ENCODE measurements around the gene MCAM.

MCAM gene

GRCh38 chr11:119305556-119306372, 11.2 kb downstream of the MCAM start:
- no peak for DNase-seq

DNA sequence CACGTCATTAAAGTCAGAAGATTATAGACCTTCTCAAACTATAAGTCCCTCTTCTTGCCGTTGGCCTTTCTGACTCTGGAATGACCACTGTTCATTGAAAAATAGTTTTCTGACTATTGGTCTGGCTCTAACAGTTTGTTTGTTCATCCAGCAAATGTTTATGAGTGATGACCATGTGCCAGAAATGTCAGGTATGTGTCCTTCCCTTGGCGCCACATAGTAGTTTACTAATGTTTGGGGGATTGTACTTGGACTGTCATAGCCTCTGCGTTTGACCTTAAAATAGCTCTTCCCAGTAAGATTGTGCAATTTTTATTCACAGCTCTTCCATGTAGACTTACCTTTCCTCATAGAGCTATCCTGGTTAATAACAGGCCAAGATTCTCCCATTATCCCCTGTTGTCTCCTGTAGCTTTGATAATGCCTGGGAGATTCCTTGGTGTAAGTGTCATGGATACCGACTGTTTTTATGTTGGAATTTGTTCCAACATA, 13.7 kb downstream of the MCAM start:
- DNase-seq = no peak

DNA sequence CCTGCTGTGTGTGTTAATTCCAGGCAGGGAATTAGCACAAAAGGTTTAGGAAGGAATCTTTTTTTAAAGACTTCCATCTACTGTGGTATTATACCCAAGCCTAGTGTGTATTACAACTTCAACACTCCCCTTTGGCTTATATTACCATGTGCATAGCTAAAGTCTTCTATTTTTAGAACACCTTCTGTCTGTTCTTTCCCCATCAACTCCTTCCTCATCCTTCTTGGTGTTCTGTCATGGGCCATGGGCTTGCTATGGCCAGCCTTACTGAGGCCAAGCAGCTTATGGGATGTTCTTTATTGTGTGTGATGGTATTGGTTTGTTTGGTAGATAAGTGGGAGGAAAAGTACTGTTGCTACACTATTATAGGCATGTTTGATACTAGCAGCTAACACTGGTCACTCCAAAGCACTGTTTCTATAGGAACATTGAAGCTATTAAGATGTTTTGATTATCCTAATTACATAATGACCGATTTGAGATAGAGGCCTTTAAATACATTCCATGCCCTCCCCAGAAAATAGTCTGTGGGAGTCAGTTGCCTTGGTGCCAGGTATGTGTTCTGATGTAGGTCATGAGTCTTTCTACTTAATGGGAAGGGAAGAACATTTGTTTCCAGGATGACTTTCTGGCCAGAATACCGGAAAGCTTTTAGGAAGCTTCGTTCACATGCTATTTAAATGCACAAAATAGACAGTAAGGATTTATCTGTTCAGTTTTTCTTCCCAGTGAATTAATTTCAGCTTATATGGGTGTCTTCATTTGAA, 16.5 kb downstream of the MCAM start:
- no peak for DNase-seq

DNA sequence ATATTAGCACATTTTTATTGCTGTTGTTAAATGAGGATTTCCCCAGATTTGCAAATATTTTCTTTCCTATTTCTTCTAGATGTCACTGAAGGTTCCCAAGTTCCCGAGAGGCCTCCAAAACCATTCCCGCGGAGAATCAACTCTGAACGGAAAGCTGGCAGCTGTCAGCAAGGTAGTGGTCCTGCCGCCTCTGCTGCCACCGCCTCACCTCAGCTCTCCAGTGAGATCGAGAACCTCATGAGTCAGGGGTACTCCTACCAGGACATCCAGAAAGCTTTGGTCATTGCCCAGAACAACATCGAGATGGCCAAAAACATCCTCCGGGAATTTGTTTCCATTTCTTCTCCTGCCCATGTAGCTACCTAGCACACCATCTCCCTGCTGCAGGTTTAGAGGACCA, 17.5 kb downstream of the MCAM start:
- no peak for DNase-seq

DNA sequence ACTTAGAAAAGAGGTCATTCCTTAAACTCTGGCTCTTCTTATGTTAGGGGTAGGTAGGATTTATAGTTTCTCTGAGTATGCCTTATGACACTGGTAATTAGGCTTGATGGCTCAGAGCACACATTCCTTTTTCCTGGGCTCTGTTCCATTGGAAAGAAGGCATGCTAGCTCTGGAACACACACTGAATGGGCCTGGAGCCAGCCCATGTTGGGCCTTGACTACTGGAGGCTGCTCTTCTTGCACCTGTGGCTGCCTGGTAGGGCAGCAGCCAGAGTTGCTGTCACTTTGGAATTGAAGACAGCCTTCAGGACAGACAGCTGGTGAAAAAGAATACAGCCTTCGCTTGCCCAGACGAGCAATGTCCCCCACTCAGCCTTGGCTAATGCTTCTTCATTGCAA, 18.2 kb downstream of the MCAM start:
- no peak for DNase-seq

DNA sequence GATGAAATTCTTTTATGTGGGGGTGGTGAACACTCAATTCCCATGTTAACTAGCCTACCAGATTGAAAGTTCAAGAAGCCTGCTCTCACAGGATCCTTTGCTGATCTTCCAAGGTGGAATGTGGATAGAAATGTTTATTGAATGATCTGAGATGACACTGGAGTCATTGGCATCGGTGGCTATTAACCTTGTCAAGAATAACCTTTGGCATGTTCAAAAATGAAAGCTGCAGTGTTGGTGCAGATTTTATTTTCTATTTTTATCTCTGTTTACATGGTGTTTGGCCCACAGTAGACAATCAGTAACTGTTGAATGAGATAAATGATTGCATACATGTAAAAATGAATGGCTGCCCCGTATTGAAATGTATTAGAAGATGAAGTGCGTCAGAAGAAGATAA, 19.0 kb downstream of the MCAM start:
- DNase-seq = no peak

DNA sequence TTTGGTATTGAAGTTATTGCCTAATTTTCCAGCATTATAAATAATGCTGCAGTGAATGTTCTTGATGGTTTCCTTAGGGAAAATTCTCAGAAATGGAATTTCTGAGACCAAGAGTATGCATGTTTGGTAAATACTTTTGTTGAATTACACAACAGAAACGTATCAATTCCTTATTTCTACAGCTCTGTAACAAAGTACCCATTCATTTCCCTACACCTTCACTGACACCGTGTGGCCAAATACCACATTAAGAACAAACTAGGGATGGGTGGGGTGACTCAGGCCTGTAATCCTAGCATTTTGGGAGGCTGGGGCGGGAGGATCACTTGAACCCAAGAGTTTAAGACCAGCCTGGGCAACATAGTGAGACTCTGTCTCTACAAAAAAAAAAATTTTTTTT, 21.8 kb downstream of the MCAM start:
- no peak for DNase-seq

GRCh38 chr11:119293461-119293860, 23.5 kb downstream of the MCAM start:
- DNase-seq = no peak

DNA sequence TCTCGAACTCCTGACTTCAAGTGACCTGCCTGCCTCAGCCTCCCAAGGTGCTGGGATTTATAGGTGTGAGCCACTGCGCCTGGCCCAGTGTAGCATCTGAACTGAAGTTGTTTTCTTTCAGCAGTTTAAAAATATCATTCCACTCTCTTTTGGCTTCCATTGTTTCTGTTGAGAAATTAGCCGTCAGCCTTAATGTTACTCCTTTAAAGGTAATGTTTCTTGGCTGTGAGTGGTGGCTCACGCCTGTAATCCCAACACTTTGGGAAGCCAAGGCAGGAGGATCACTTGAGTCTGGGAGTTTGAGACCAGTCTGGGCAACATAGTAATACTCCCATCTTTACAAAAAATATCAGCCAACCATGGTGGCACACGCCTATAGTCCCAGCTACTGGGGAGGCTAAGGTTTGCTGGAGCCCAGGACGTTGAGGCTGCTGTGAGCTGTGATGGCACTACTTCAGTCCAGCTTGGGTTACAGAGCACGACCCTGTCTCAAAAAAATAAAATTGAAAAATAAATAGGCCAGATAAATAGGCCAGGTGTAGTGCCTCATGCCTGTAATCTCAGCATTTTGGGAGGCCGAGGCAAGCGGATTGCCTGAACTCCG, 25.9 kb downstream of the MCAM start:
- DNase-seq = no peak

DNA sequence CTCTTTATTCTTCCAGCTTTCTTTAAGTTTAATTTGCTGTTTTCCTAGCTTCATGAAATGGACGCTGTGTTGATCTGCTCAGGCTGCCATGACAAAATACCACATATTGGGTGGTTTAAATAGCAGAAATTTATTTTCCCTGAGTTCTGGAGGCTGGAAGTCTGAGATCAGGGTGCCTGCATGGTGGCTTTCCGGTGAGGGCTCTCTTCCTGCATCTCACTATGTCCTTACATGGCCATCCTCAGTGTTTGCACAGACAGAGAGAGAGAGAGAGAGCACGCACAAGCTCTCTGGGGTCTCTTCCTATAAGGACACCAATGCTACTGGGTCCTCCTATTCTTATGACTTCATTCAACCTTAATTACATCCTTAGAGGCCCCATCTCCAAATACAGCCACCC, 28.7 kb downstream of the MCAM start:
- no peak for DNase-seq

DNA sequence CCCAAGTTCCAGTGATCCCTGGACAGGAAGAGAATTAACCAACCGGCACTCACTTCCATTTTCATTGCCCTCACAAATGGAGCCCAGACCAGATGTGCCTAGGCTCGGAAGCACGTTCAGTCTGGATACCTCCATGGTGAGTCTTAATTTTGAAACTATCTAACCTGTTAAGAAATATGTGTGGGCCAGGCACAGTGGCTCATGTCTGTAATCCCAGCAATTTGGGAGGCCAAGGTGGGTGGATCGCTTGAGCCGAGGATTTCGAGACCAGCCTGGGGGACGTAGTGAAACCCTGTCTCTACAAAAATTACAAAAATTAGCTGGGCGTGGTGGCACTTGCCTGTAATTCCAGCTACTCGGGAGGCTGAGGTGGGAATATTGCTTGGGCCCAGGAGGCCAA, 31.5 kb downstream of the MCAM start:
- DNase-seq = no peak

- DNase-seq = peak in 1 of 2 experiments; percentile 59
Observed at GRCh38 chr11:119284344-119285157, 32.4 kb downstream of the MCAM start.

GRCh38 chr11:119282495-119282894, 34.4 kb downstream of the MCAM start:
- DNase-seq = no peak

DNA sequence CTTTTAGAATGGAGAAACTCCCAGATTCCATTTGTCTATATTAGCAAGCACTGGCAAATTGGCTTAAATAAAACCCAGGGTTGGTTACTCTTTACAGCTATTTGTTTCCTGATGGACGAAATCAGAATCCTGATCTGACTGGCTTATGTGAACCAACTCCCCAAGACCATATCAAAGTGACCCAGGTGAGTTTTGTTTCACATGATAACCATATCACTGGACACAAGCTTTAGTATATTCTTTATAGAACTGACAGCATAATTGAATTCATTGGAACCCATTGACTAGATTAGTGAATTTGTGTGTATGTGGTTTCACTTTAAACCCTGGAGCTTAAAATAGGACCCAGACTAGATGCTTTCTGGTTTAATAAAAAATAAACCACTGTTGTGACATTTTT, 39.3 kb downstream of the MCAM start:
- no peak for DNase-seq

DNA sequence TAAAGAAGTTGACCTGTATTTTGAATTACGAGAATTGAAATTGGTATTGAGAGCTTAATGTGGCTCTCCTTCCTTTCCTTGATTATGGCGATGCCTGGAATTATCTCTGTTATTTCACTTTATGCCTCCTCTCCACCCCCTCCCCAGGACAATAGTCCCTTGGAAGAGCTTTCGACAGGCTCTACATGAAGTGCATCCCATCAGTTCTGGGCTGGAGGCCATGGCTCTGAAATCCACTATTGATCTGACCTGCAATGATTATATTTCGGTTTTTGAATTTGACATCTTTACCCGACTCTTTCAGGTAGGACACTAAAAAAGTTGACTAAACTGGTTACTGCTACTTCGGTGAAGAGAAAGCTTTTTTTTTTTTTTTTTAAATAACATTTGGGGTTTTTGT, 43.2 kb downstream of the MCAM start:
- DNase-seq = no peak

DNA sequence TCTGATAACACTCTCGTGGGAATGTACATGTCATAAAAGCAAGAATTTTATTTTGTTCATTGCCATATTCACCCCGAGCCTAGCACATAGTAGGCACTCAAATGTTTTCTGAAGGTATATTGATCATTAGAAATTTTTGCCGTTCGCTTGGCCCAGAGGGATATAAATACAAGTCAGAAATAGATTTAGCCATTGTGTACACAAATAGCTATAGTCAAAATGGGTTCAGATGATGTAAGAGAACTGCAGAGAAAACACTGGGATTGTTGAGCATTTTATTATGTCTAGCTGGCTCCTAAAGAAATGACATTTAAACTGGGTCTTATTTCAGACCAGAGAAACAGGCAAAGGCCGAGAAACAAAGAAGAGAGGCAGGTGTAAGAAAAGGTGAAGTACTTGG, 49.3 kb downstream of the MCAM start:
- no peak for DNase-seq

GRCh38 chr11:119266517-119267255, 50.2 kb downstream of the MCAM start:
- DNase-seq = no peak

GRCh38 chr11:119266063-119266462, 50.9 kb downstream of the MCAM start:
- DNase-seq = no peak

- no peak for DNase-seq
Observed at GRCh38 chr11:119263352-119263940, 53.5 kb downstream of the MCAM start.

- peak; percentile 9 to 35 for DNase-seq
Observed at GRCh38 chr11:119262668-119263351, 54.1 kb downstream of the MCAM start.

DNA sequence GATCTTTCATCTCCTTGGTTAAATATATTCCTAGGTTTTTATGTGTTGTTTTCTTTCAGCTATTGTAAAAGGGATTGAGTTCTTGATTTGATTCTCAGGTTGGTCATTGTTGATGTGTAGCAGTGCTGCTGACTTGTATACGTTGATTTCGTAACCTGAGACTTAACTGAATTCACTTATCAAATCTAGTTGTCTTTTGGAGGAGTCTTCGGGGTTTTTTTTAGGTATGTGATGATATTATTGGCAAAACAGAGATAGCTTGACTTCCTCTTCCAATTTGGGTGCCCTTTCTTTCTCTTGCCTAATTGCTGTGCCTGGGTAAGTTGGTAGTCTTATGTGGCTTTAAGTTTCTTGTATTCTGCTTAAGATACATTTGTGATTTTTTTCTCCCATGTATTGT, 57.9 kb downstream of the MCAM start:
- no peak for DNase-seq

Data from SW 1271 (cell line).